K562 (cell line): ENCODE data around the gene PCF11. TPM values are rescaled to one million over a fixed set of nuclear protein-coding genes. Genes with fewer than 3 reads are reported as not detected.

Source experiments
- ELF1 ChIP-seq: fragments of 200-800 bp; sonication (Bioruptor generic); IDR thresholded peaks from 2 replicates; pipeline ENCODE4 v1.6.1; 2016; ENCODE audit warnings: missing genetic modification characterization, missing compliant biosample characterization
- ESRRA ChIP-seq: fragments of 450-650 bp; IDR thresholded peaks from 2 replicates; pipeline ENCODE4 v1.6.1; 2014; ENCODE audit warnings: low read depth, mild to moderate bottlenecking, moderate library complexity, borderline replicate concordance
- FOXK2 ChIP-seq, 2 experiments: fragments of 450-650 bp; IDR thresholded peaks in 1 of 2; conservative IDR thresholded peaks in 1 of 2; 2 replicates each; pipeline ENCODE4 v1.6.1; 2016; ENCODE audit warnings: low read depth in 2 of 2, mild to moderate bottlenecking in 1 of 2
- FOXM1 ChIP-seq, 2 experiments: fragments of 450-650 bp in 1 of 2; sonication (generic) in 1 of 2; formaldehyde crosslinking in 1 of 2; IDR thresholded peaks; 2 replicates each; pipeline versions ENCODE4 v1.6.1 to v1.9.0; 2017 to 2022; ENCODE audit warnings: low read depth in 2 of 2, mild to moderate bottlenecking in 2 of 2, missing genetic modification reagents in 1 of 2, moderate library complexity in 1 of 2
- GTF3C2 ChIP-seq: IDR thresholded peaks from 3 replicates; pipeline ENCODE4 v1.6.1; 2011; ENCODE audit warnings: borderline replicate concordance, mild to moderate bottlenecking, moderate library complexity; ENCODE audit not compliant: insufficient read length; ENCODE audit errors: extremely low read depth
- MYBL2 ChIP-seq, 2 experiments: fragments of 450-650 bp in 1 of 2; sonication (generic) in 1 of 2; formaldehyde crosslinking in 1 of 2; IDR thresholded peaks; 2 replicates each; pipeline versions ENCODE4 v1.6.1 to v1.8.1; 2017 to 2022; ENCODE audit warnings: borderline replicate concordance in 1 of 2, inconsistent platforms in 1 of 2, low read depth in 1 of 2, mild to moderate bottlenecking in 1 of 2, missing genetic modification reagents in 1 of 2, moderate library complexity in 1 of 2
- NEUROD1 ChIP-seq: fragments of 150-350 bp; IDR thresholded peaks from 2 replicates; pipeline ENCODE4 v1.6.1; 2014; ENCODE audit warnings: borderline replicate concordance, low read length, low read depth; ENCODE audit not compliant: partially characterized antibody
- RBBP5 ChIP-seq: fragments of 200-600 bp; sonication (generic); IDR thresholded peaks from 2 replicates; pipeline ENCODE4 v1.6.1; 2012; ENCODE audit warnings: borderline replicate concordance, mild to moderate bottlenecking, low read length, control low read depth, inconsistent platforms; ENCODE audit not compliant: insufficient read depth, poor library complexity, severe bottlenecking
- RBFOX2 ChIP-seq: fragments of 200-400 bp; formaldehyde crosslinking; IDR thresholded peaks from 2 replicates; pipeline ENCODE4 v1.6.1; 2017; ENCODE audit warnings: low read depth, mild to moderate bottlenecking, low read length, moderate library complexity
- RCOR1 ChIP-seq, 2 experiments: IDR thresholded peaks; 2 replicates each; pipeline ENCODE4 v1.6.1; 2012; ENCODE audit warnings: low read depth in 2 of 2, low read length in 2 of 2, borderline replicate concordance in 1 of 2, improper control_type of control experiment in 1 of 2
- RFX1 ChIP-seq: fragments of 450-650 bp; IDR thresholded peaks from 2 replicates; pipeline ENCODE4 v1.6.1; 2016; ENCODE audit warnings: mild to moderate bottlenecking, moderate library complexity
- SMAD3 ChIP-seq: fragments of 450-650 bp; formaldehyde crosslinking; conservative IDR thresholded peaks from 2 replicates; pipeline ENCODE4 v1.4.0; 2020; ENCODE audit warnings: mild to moderate bottlenecking
- SREBF2 ChIP-seq: sonication (generic); formaldehyde crosslinking; IDR thresholded peaks from 2 replicates; pipeline ENCODE4 v1.4.0; 2020; ENCODE audit warnings: mild to moderate bottlenecking, missing genetic modification reagents
- THAP7 ChIP-seq: fragments of 250-450 bp; sonication (Bioruptor Pico); IDR thresholded peaks from 2 replicates; pipeline ENCODE4 v1.5.0; 2021
- TRIM25 ChIP-seq: fragments of 450-650 bp; IDR thresholded peaks from 2 replicates; pipeline ENCODE4 v1.7.0; 2016; ENCODE audit warnings: borderline replicate concordance
- ZKSCAN8 ChIP-seq: fragments of 200-800 bp; sonication (Bioruptor generic); IDR thresholded peaks from 2 replicates; pipeline ENCODE4 v1.6.1; 2016; ENCODE audit warnings: missing genetic modification characterization, missing compliant biosample characterization
- ZNF263 ChIP-seq: sonication (generic); formaldehyde crosslinking; IDR thresholded peaks from 2 replicates; pipeline ENCODE4 v1.8.0; 2022; ENCODE audit warnings: mild to moderate bottlenecking, missing genetic modification reagents, borderline replicate concordance
- polyA plus RNA-seq, 8 experiments: library from polyadenylated mRNA; depleted of rRNA in 4 of 8; stranded (reverse) in 5 of 8; unstranded in 3 of 8; fragments of >200 nt; fragmentation: Nextera tagmentation in 2 of 8; fragmentation: Illumina TruSeq in 1 of 8; extraction: Ambion mirVana in 2 of 8; extraction: Trizol in 1 of 8; gene quantifications; 2 replicates each; pipeline versions ENCODE4 v1.2.1 to v1.2.3, GENCODE V29; 2011 to 2014; ENCODE audit warnings: inconsistent platforms in 1 of 8, missing spikeins in 1 of 8
- total RNA-seq, 7 experiments: library from RNA; depleted of rRNA in 6 of 7; stranded (reverse); fragments of >200 nt in 6 of 7; fragmentation: Illumina TruSeq in 2 of 7; extraction: Trizol in 2 of 7; gene quantifications; 2 replicates each; pipeline versions ENCODE4 v1.2.1 to v1.2.3, GENCODE V29; 2011 to 2021; ENCODE audit warnings: low replicate concordance in 1 of 7

The PCF11 gene
- total and polyA plus RNA-seq, 9 of the 15 experiments (the other 6 are each of a cell fraction or from before 2014, with no cell fraction given): 9.3 to 91.6 (median 54.4) TPM

- no peak for TF ChIP-seq SREBF2
- peak in 1 of 2 experiments; percentile 60; a peak in 1 of 4 replicates for TF ChIP-seq FOXK2 (conservative IDR thresholded peaks at IDR 0.05 in 1 of 2, IDR thresholded peaks at IDR 0.05 in 1 of 2; ENCODE audit: low read depth in 2 of 2)
- TF ChIP-seq RFX1: 0 out of 2 replicates have a peak, but pooled peaks have one; percentile 14
- TF ChIP-seq NEUROD1: no peak
- no peak for TF ChIP-seq ZKSCAN8 (CRISPR knock-in tag)
- TF ChIP-seq TRIM25: no peak
- TF ChIP-seq SMAD3 (CRISPR knock-in tag): no peak
- TF ChIP-seq FOXM1 (IDR thresholded peaks at IDR 0.05; ENCODE audit: low read depth): no peak
- TF ChIP-seq FOXM1 (CRISPR knock-in tag; IDR thresholded peaks at IDR 0.05; ENCODE audit: low read depth): no peak
- no peak for TF ChIP-seq THAP7
- no peak for TF ChIP-seq ZNF263 (CRISPR knock-in tag)
- TF ChIP-seq ELF1: no peak
- TF ChIP-seq MYBL2 (IDR thresholded peaks at IDR 0.05; ENCODE audit: low read depth): no peak
- no peak for TF ChIP-seq MYBL2 (CRISPR knock-in tag; IDR thresholded peaks at IDR 0.05; ENCODE audit: borderline replicate concordance)
- no peak for TF ChIP-seq GTF3C2
- no peak for TF ChIP-seq RBBP5
- no peak for TF ChIP-seq ESRRA
- TF ChIP-seq RCOR1 (IDR thresholded peaks at IDR 0.05; ENCODE audit: borderline replicate concordance in 1 of 2, low read depth in 2 of 2, low read length in 2 of 2): no peak
- no peak for TF ChIP-seq RBFOX2
Measured at GRCh38 chr11:83195649-83196048, 38.7 kb downstream of the PCF11 start (continued).
